DOHH2 (cell line): ENCODE data around the gene ADK.

Experiments
- EZH2phosphoT487 ChIP-seq: fragments of 200-600 bp; sonication (generic); IDR thresholded peaks from 2 replicates; pipeline ENCODE4 v1.6.1; 2017; ENCODE audit warnings: borderline replicate concordance, mild to moderate bottlenecking, antibody characterized with exemption, low read length, moderate library complexity, mixed read lengths
- TF ChIP-seq, protein P1 (sequence below): fragments of 200-600 bp; sonication (generic); IDR thresholded peaks from one replicate; pipeline ENCODE4 v1.5.1; 2014; ENCODE audit warnings: antibody characterized with exemption, mild to moderate bottlenecking, low read depth, low read length; ENCODE audit not compliant: poor library complexity, severe bottlenecking

DNA sequence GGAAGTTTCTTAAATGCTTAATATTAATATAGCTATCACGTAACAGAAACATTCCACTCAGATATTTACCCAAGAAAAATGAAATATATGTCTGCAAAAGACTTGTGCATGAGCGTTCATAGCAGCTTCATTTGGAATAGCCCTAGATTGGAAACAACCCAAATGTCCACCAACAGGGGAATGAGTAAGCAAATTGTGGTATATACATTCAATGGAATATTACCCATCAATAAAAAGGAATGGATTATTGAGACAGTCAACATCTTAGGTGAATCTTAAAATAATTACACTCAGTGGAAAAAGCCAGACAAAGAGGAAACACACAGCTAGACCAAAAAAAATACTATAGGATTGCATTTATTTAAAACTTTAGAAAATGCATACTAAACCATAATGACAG is 585.0 kb downstream of the ADK start:
- TF ChIP-seq, protein P1, sequence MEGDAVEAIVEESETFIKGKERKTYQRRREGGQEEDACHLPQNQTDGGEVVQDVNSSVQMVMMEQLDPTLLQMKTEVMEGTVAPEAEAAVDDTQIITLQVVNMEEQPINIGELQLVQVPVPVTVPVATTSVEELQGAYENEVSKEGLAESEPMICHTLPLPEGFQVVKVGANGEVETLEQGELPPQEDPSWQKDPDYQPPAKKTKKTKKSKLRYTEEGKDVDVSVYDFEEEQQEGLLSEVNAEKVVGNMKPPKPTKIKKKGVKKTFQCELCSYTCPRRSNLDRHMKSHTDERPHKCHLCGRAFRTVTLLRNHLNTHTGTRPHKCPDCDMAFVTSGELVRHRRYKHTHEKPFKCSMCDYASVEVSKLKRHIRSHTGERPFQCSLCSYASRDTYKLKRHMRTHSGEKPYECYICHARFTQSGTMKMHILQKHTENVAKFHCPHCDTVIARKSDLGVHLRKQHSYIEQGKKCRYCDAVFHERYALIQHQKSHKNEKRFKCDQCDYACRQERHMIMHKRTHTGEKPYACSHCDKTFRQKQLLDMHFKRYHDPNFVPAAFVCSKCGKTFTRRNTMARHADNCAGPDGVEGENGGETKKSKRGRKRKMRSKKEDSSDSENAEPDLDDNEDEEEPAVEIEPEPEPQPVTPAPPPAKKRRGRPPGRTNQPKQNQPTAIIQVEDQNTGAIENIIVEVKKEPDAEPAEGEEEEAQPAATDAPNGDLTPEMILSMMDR: no peak
- TF ChIP-seq EZH2phosphoT487: no peak
